Measurements from ENCODE around the gene CARHSP1. TPM values are rescaled to one million over a fixed set of nuclear protein-coding genes. Genes with fewer than 3 reads are reported as not detected.

Gene CARHSP1
- total and polyA plus RNA-seq, 2 of the 8 experiments (the other 6 are each of a cell fraction or from before 2014, with no cell fraction given): 292 to 300 TPM

- Histone ChIP-seq H3K23me2 (ENCODE audit: low read depth, low read length) (no peaks in the 10 kb centered on the region), H2BK20ac (ENCODE audit: low read length) (no peak overlapping the region), H3K4me2 (ENCODE audit: insufficient read depth in 1 of 2, low read depth in 2 of 2, low read length in 2 of 2) (no peak overlapping the region), H2BK5ac (ENCODE audit: low read depth, low read length) (no peak overlapping the region), H3K14ac (ENCODE audit: insufficient read length) (no peak overlapping the region), H3K79me2 (ENCODE audit: control insufficient read depth in 1 of 2, insufficient read depth in 2 of 2, low read length in 2 of 2) (no peaks in the 10 kb centered on the region), H4K5ac (ENCODE audit: insufficient read length, low read depth, low read length) (no peak overlapping the region), H3K4me1 (replicated peaks in 1 of 4; ENCODE audit: control insufficient read depth in 3 of 4, insufficient read depth in 4 of 4, low read length in 3 of 4) (peaks cover 0 to 17% (median 9%) of the 10 kb centered on the region in 4 experiments; a peak in 5 of 7 replicates), H3K27ac (ENCODE audit: low read depth, low read length) (no peak overlapping the region), H3K36me3 (ENCODE audit: control insufficient read depth in 2 of 4, insufficient read depth in 4 of 4, low read length in 3 of 4) (peaks cover 8 to 27% (median 14%) of the 10 kb centered on the region in 4 experiments; a peak in 7 of 8 replicates), H2AK5ac (ENCODE audit: low read depth, low read length) (no peak overlapping the region), H3K9ac (replicated peaks in 1 of 4; ENCODE audit: extremely low read depth in 1 of 4, low read depth in 3 of 4, low read length in 3 of 4) (no peak overlapping the region), H3K79me1 (ENCODE audit: low read depth, low read length) (no peaks in the 10 kb centered on the region), H3K23ac (ENCODE audit: insufficient read length) (no peak overlapping the region), H4K20me1 (replicated peaks in 1 of 2; ENCODE audit: control insufficient read depth in 1 of 2, insufficient read depth in 2 of 2, low read length in 2 of 2) (peaks cover 2 to 13% of the 10 kb centered on the region in 2 experiments), H3K56ac (replicated peaks; ENCODE audit: insufficient read length, low read depth, low read length) (no peak overlapping the region), H3K4ac (replicated peaks; ENCODE audit: insufficient read length, low read depth, low read length) (no peak overlapping the region), H3K9me3 (ENCODE audit: insufficient read depth in 2 of 2, low read depth in 1 of 2, low read length in 1 of 2) (no peaks in the 10 kb centered on the region), H3K4me3 (ENCODE audit: extremely low read depth in 1 of 4, insufficient read depth in 2 of 4, low read depth in 3 of 4, low read length in 4 of 4) (no peak overlapping the region), H2BK15ac (ENCODE audit: low read length) (no peak overlapping the region), H3K18ac (ENCODE audit: extremely low read depth, low read length) (no peak overlapping the region), H2BK12ac (ENCODE audit: low read depth, low read length) (no peak overlapping the region), H2BK120ac (replicated peaks; ENCODE audit: low read depth, low read length) (no peak overlapping the region), H2AFZ (ENCODE audit: low read length) (no peak overlapping the region), H4K91ac (replicated peaks; ENCODE audit: insufficient read length, low read length) (no peak overlapping the region), H3K27me3 (replicated peaks in 1 of 4; ENCODE audit: control insufficient read depth in 3 of 4, extremely low read depth in 1 of 4, insufficient read depth in 3 of 4, low read length in 3 of 4) (no peaks in the 10 kb centered on the region), H4K8ac (ENCODE audit: extremely low read depth, insufficient read depth, low read length) (no peak overlapping the region; the same call in 1 of the 2 replicates)
- 89% methylated on average over 16 of the region's 16 CpGs; no CpG with 5 or more reads in 1 of the 2 experiments for WGBS, 2 experiments (ENCODE audit: extremely low coverage in 1 of 2, insufficient coverage in 1 of 2, insufficient read length in 1 of 2, insufficient replicate concordance in 2 of 2, low coverage in 1 of 2, low lambda C conversion rate in 2 of 2, missing lambda C conversion rate in 1 of 2)
- TF ChIP-seq JUND (IDR thresholded peaks at IDR 0.05; ENCODE audit: low read length) (no peak), POLR2A (IDR thresholded peaks at IDR 0.05; ENCODE audit: control extremely low read depth in 1 of 2, low read depth in 2 of 2, low read length in 2 of 2) (0 out of 3 replicates have a peak, but pooled peaks of 1 of the 2 experiments have one; percentile 27), POU5F1 (IDR thresholded peaks at IDR 0.05; ENCODE audit: low read depth, low read length) (no peak), BCL11A (IDR thresholded peaks at IDR 0.05; ENCODE audit: low read depth in 2 of 2, low read length in 2 of 2) (no peak)
- ChIA-PET CTCF (ENCODE audit: partially characterized antibody) (interaction anchor here (0.6 to 4.0 kb wide), 5 partner anchors 8 to 240 kb away, joined by 3 to 14 read pairs (median 12); no protein-coding TSS in a partner anchor), POLR2A (ENCODE audit: partially characterized antibody) (interaction anchor here (1.0 to 29.1 kb wide), 3 partner anchors 10 to 101 kb away, joined by 4 to 456 read pairs (median 6); partner anchors contain the start of gene CARHSP1)
- FAIRE-seq (no peak), DNase-seq (ENCODE audit: low read depth in 1 of 2, low spot score in 2 of 2) (no peak)
These were observed 19.2 kb upstream of the CARHSP1 start for GRCh38 chr16:8887952-8888560.
